ENCODE data around the gene EPB41. TPM values are rescaled to one million over a fixed set of nuclear protein-coding genes. Genes with fewer than 3 reads are reported as not detected.
"Not testable (repeated sequence)": the region's sequence is repeated elsewhere in the genome, so short reads cannot be mapped to it uniquely, and the experiment has no call there.

The EPB41 gene
- total and polyA plus RNA-seq, 2 donors (not counting 3 experiments of a cell fraction or from before 2014, with no cell fraction given) = 22.3 to 45.7 TPM

- Histone ChIP-seq H3K36me3 (ENCODE audit: control insufficient read depth in 2 of 2, extremely low read depth in 1 of 2, insufficient read depth in 2 of 2, low read length in 2 of 2) (no peaks in the 10 kb centered on the region), H3K27me3 (ENCODE audit: control insufficient read depth in 2 of 2, insufficient read depth in 2 of 2, low read length in 2 of 2) (no peaks in the 10 kb centered on the region), H3K4me3 (replicated peaks in 1 of 3; ENCODE audit: insufficient read depth in 1 of 3, low read depth in 1 of 3, low read length in 3 of 3) (no peak overlapping the region), H3K79me2 (ENCODE audit: control insufficient read depth, insufficient read depth, low read length) (no peaks in the 10 kb centered on the region), H3K9me1 (replicated peaks; ENCODE audit: control insufficient read depth, extremely low read depth, insufficient read depth, low read length) (no peaks in the 10 kb centered on the region), H2AFZ (ENCODE audit: low read depth, low read length) (no peak overlapping the region), H4K20me1 (replicated peaks; ENCODE audit: control insufficient read depth, extremely low read depth, insufficient read depth, low read length) (no peaks in the 10 kb centered on the region), H3K4me2 (ENCODE audit: insufficient read depth, low read length) (no peak overlapping the region), H3K9me3 (replicated peaks; ENCODE audit: control insufficient read depth, insufficient read depth, low read length) (no peaks in the 10 kb centered on the region), H3K4me1 (ENCODE audit: control insufficient read depth, extremely low read depth, insufficient read depth, low read length) (no peaks in the 10 kb centered on the region), H3K27ac (ENCODE audit: insufficient read depth, low read depth, low read length) (no peak overlapping the region), H3K9ac (replicated peaks; ENCODE audit: extremely low read depth, insufficient read depth, low read length) (no peak overlapping the region)
- intact Hi-C loops (cut with micrococcal nuclease) (no loop called here), dilution Hi-C loops (cut with MboI; ENCODE audit: extremely low pct_ligation_motif_present, low sequenced_read_pairs) (no loop called here)
- CTCF ChIA-PET = interaction anchor here (0.6 kb wide), 1 partner anchor 10 kb away, joined by 3 read pairs; no protein-coding TSS in a partner anchor
- TF ChIP-seq MAX (IDR thresholded peaks at IDR 0.05; ENCODE audit: insufficient read depth, insufficient read length) = no peak
- TF ChIP-seq JUN (IDR thresholded peaks at IDR 0.05; ENCODE audit: borderline replicate concordance, insufficient read depth, insufficient read length, low read depth) = no peak
- TF ChIP-seq CTCF (IDR thresholded peaks at IDR 0.05; ENCODE audit: extremely low read depth in 1 of 2, insufficient read depth in 1 of 2, low read depth in 1 of 2, low read length in 2 of 2) = no peak
- TF ChIP-seq POLR2A (IDR thresholded peaks at IDR 0.05; ENCODE audit: low read depth, low read length) = no peak
- TF ChIP-seq GATA2 (IDR thresholded peaks at IDR 0.05; ENCODE audit: insufficient read depth, insufficient read length, low read depth, low read length) = no peak
- TF ChIP-seq EZH2 (IDR thresholded peaks at IDR 0.05; ENCODE audit: borderline replicate concordance, low read depth, low read length, severe bottlenecking) = no peak
- FAIRE-seq (no peak), DNase-seq (ENCODE audit: low read depth, low spot score) (no peak)
- BruUV-seq (replicated peaks) = no TSS peak
- POLR2A ChIA-PET = interaction anchor here (0.6 kb wide), 1 partner anchor 1911 kb away, joined by 5 read pairs; no protein-coding TSS in a partner anchor
These were observed 42.6 kb upstream of the EPB41 start for GRCh38 chr1:28871631-28872401.

GRCh38 chr1:28875134-28875533, 39.2 kb upstream of the EPB41 start:
- POLR2A ChIA-PET = interaction anchor here (0.6 kb wide), 1 partner anchor 18 kb away, joined by 3 read pairs; no protein-coding TSS in a partner anchor
- H4K20me1 ChIP-seq (replicated peaks; ENCODE audit: control insufficient read depth, extremely low read depth, insufficient read depth, low read length); H3K27me3 ChIP-seq (ENCODE audit: control insufficient read depth in 2 of 2, insufficient read depth in 2 of 2, low read length in 2 of 2); H3K9me3 ChIP-seq (replicated peaks; ENCODE audit: control insufficient read depth, insufficient read depth, low read length); intact Hi-C loops (cut with micrococcal nuclease); H3K9ac ChIP-seq (replicated peaks; ENCODE audit: extremely low read depth, insufficient read depth, low read length); H3K4me2 ChIP-seq (ENCODE audit: insufficient read depth, low read length); H3K79me2 ChIP-seq (ENCODE audit: control insufficient read depth, insufficient read depth, low read length); H3K27ac ChIP-seq (ENCODE audit: insufficient read depth, low read depth, low read length); FAIRE-seq; BruUV-seq (replicated peaks); H2AFZ ChIP-seq (ENCODE audit: low read depth, low read length); H3K4me3 ChIP-seq (replicated peaks in 1 of 3; ENCODE audit: insufficient read depth in 1 of 3, low read depth in 1 of 3, low read length in 3 of 3); H3K4me1 ChIP-seq (ENCODE audit: control insufficient read depth, extremely low read depth, insufficient read depth, low read length); dilution Hi-C loops (cut with MboI; ENCODE audit: extremely low pct_ligation_motif_present, low sequenced_read_pairs); H3K36me3 ChIP-seq (ENCODE audit: control insufficient read depth in 2 of 2, extremely low read depth in 1 of 2, insufficient read depth in 2 of 2, low read length in 2 of 2); DNase-seq (ENCODE audit: low read depth, low spot score); H3K9me1 ChIP-seq (replicated peaks; ENCODE audit: control insufficient read depth, extremely low read depth, insufficient read depth, low read length): not testable (repeated sequence)
- CTCF ChIA-PET = interaction anchor here (2.7 to 7.8 kb wide), 6 partner anchors 7 to 516 kb away, joined by 13 to 389 read pairs (median 40); partner anchors contain the start of gene RNU11

All from endothelial cell of umbilical vein (primary cell).